GM23338 (cell line): ENCODE results near the gene MATCAP1. TPM values are rescaled to one million over a fixed set of nuclear protein-coding genes. Genes with fewer than 3 reads are reported as not detected.
A peak's percentile ranks its signal among the peaks of the same experiment; 100 is the strongest.

Experiments
- ATAC-seq: fragments of 200-7000 bp; cut with Tn5 transposase; 3 replicates; pipeline ENCODE4 v1.9.1; 2020
- DNase-seq: peaks from one replicate; pipeline ENCODE4 v3.0.0-alpha.2; 2015; ENCODE audit warnings: low spot score
- H2AFZ ChIP-seq: fragments of 200-600 bp; sonication (generic); 2 replicates; pipeline ENCODE4 v1.8.0; 2016; ENCODE audit warnings: antibody characterized with exemption, mild to moderate bottlenecking, moderate library complexity
- H3F3A ChIP-seq: fragments of 200-600 bp; sonication (generic); replicated peaks from 2 replicates; pipeline ENCODE4 v1.8.0; 2017; ENCODE audit warnings: antibody characterized with exemption, mixed run types, low read depth
- H3K27ac ChIP-seq: fragments of 200-600 bp; sonication (generic); 2 replicates; pipeline ENCODE4 v1.6.1; 2016; ENCODE audit warnings: low read depth
- H3K27me3 ChIP-seq: fragments of 200-600 bp; sonication (generic); 2 replicates; pipeline ENCODE4 v1.8.0; 2016; ENCODE audit warnings: mild to moderate bottlenecking, mixed run types, moderate library complexity; ENCODE audit not compliant: insufficient read depth
- H3K36me3 ChIP-seq: fragments of 200-600 bp; sonication (generic); 2 replicates; pipeline ENCODE4 v1.8.0; 2016; ENCODE audit warnings: mild to moderate bottlenecking; ENCODE audit not compliant: insufficient read depth
- H3K4me1 ChIP-seq: fragments of 200-600 bp; sonication (generic); 2 replicates; pipeline ENCODE4 v1.8.0; 2016; ENCODE audit warnings: mild to moderate bottlenecking, moderate library complexity; ENCODE audit not compliant: insufficient read depth
- H3K4me2 ChIP-seq: fragments of 200-600 bp; sonication (generic); 2 replicates; pipeline ENCODE4 v1.7.1; 2017; ENCODE audit warnings: mixed run types
- H3K4me3 ChIP-seq: fragments of 200-600 bp; sonication (generic); 2 replicates; pipeline ENCODE4 v1.6.1; 2016; ENCODE audit warnings: mixed run types
- H3K79me2 ChIP-seq: fragments of 200-600 bp; sonication (generic); replicated peaks from 2 replicates; pipeline ENCODE4 v1.8.0; 2017; ENCODE audit warnings: mild to moderate bottlenecking; ENCODE audit not compliant: insufficient read depth
- H3K9me2 ChIP-seq: fragments of 200-600 bp; sonication (generic); 2 replicates; pipeline ENCODE4 v1.8.0; 2017; ENCODE audit not compliant: insufficient read depth
- H4K20me1 ChIP-seq: fragments of 200-600 bp; sonication (generic); replicated peaks from 2 replicates; pipeline ENCODE4 v1.8.0; 2017; ENCODE audit warnings: mild to moderate bottlenecking; ENCODE audit not compliant: insufficient read depth
- H3K27ac Mint-ChIP-seq: 2 replicates; pipeline ENCODE4 v1.8.0; 2020; ENCODE audit warnings: inconsistent platforms, mild to moderate bottlenecking, moderate library complexity, mixed read lengths
- H3K27me3 Mint-ChIP-seq: 3 replicates; pipeline ENCODE4 v1.8.0; 2022; ENCODE audit warnings: low read depth, mild to moderate bottlenecking, moderate library complexity, mixed read lengths, inconsistent platforms; ENCODE audit not compliant: insufficient read depth, poor library complexity
- H3K36me3 Mint-ChIP-seq: 3 replicates; pipeline ENCODE4 v1.8.0; 2021; ENCODE audit warnings: low read depth, mild to moderate bottlenecking, inconsistent platforms, moderate library complexity, mixed read lengths
- H3K4me1 Mint-ChIP-seq: 3 replicates; pipeline ENCODE4 v1.8.0; 2020; ENCODE audit warnings: mild to moderate bottlenecking, inconsistent platforms, mixed read lengths
- H3K4me3 Mint-ChIP-seq: 3 replicates; pipeline ENCODE4 v1.8.0; 2021; ENCODE audit warnings: moderate library complexity, mild to moderate bottlenecking, inconsistent platforms, mixed read lengths
- H3K9me3 Mint-ChIP-seq: 3 replicates; pipeline ENCODE4 v1.8.0; 2020; ENCODE audit warnings: moderate library complexity, mild to moderate bottlenecking, inconsistent platforms, mixed read lengths
- ETS1 ChIP-seq: IDR thresholded peaks from 2 replicates; pipeline ENCODE4 v1.6.1; 2016; ENCODE audit warnings: antibody characterized with exemption
- EZH2 ChIP-seq: fragments of 200-600 bp; sonication (generic); IDR thresholded peaks from one replicate; pipeline ENCODE4 v1.8.0; 2017; ENCODE audit warnings: antibody characterized with exemption, mild to moderate bottlenecking, low read depth; ENCODE audit not compliant: unreplicated experiment
- EZH2phosphoT487 ChIP-seq: fragments of 200-600 bp; sonication (generic); IDR thresholded peaks from one replicate; pipeline ENCODE4 v1.8.1; 2018; ENCODE audit warnings: antibody characterized with exemption; ENCODE audit not compliant: unreplicated experiment
- JUNB ChIP-seq: IDR thresholded peaks from one replicate; pipeline ENCODE4 v1.6.1; 2016; ENCODE audit warnings: antibody characterized with exemption; ENCODE audit not compliant: unreplicated experiment
- ZNF114 ChIP-seq: fragments of 250-450 bp; sonication (Bioruptor Pico); IDR thresholded peaks from 2 replicates; pipeline ENCODE4 v1.5.0; 2020; ENCODE audit warnings: mild to moderate bottlenecking, moderate library complexity
- ZNF331 ChIP-seq: fragments of 250-450 bp; sonication (Bioruptor Pico); IDR thresholded peaks from 2 replicates; pipeline ENCODE4 v1.5.0; 2020; ENCODE audit warnings: low read depth, mild to moderate bottlenecking, moderate library complexity
- ZNF462 ChIP-seq: fragments of 250-450 bp; sonication (Bioruptor Pico); IDR thresholded peaks from 2 replicates; pipeline ENCODE4 v1.5.0; 2020; ENCODE audit warnings: mild to moderate bottlenecking, moderate library complexity
- polyA plus RNA-seq: library from polyadenylated mRNA; unstranded; fragments of >200 nt; fragmentation: Nextera tagmentation; extraction: Ambion mirVana; gene quantifications from 2 replicates; pipeline ENCODE4 v1.2.1, GENCODE V29; 2016
- total RNA-seq: library from RNA; depleted of rRNA; stranded (reverse); fragments of >200 nt; shearing (Covaris generic); gene quantifications from 2 replicates; pipeline ENCODE4 v1.2.3, GENCODE V29; 2014

The MATCAP1 gene
- total and polyA plus RNA-seq, 2 experiments from 2014 or later = 9.5 to 22.7 TPM

GRCh38 chr16:67158637-67159600 is 24.8 kb downstream of the MATCAP1 start:
- Mint-ChIP-seq H3K27ac (no peak overlapping the region), H3K4me3 (peak overlapping the region; percentile 69), H3K9me3 (peaks cover 4% of the 10 kb centered on the region; the same call in 2 of the 3 replicates), H3K36me3 (no peaks in the 10 kb centered on the region; the same call in 2 of the 3 replicates), H3K27me3 (peaks cover 98% of the 10 kb centered on the region), H3K4me1 (peaks cover 19% of the 10 kb centered on the region)
- Histone ChIP-seq H3K27me3 (peaks cover 100% of the 10 kb centered on the region), H3K79me2 (no peaks in the 10 kb centered on the region), H4K20me1 (peaks cover 5% of the 10 kb centered on the region; the same call in 1 of the 2 replicates), H3F3A (peaks cover 13% of the 10 kb centered on the region), H3K4me1 (peaks cover 27% of the 10 kb centered on the region; the same call in 1 of the 2 replicates), H2AFZ (peak overlapping the region; percentile 90), H3K4me3 (peak overlapping the region; percentile 66), H3K36me3 (no peaks in the 10 kb centered on the region), H3K9me2 (no peaks in the 10 kb centered on the region), H3K4me2 (peak overlapping the region; percentile 86), H3K27ac (no peak overlapping the region)
- TF ChIP-seq ETS1 (no peak), ZNF331 (CRISPR knock-in tag) (no peak), EZH2 (peak; percentile 55), ZNF114 (CRISPR knock-in tag) (no peak), EZH2phosphoT487 (no peak), ZNF462 (no peak), JUNB (no peak)
- peak; percentile 1; the same call in 2 of the 3 replicates for ATAC-seq
- peak; percentile 62 for DNase-seq
